ENCODE data around the gene VAV3. TPM values are rescaled to one million over a fixed set of nuclear protein-coding genes. Genes with fewer than 3 reads are reported as not detected.

Gene VAV3
- total RNA-seq, 1 donor: 0.09 TPM

DNA sequence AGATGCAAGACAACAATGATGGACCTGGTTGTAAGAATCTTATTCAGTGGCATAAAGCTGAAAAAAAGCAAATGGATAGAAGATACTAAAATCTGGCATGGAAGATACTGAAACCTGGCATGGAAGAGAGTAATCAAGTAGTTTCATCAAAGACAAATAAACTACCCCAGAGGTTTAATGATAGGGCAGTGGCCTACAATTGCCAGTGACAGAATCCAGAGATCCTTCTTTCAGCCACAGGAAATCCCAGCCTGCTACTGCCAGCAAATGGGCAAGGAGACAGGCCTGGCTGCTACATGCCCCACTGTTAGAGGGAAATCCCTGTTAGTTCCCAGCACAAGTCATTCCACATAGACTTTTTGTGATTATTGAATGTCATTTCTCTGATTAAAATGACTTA is 409.4 kb downstream of the VAV3 start:
- no peak for DNase-seq (ENCODE audit: low read depth)
- H3K4me3 ChIP-seq (ENCODE audit: low read depth, low read length): no peak overlapping the region
- TF ChIP-seq, protein P1, sequence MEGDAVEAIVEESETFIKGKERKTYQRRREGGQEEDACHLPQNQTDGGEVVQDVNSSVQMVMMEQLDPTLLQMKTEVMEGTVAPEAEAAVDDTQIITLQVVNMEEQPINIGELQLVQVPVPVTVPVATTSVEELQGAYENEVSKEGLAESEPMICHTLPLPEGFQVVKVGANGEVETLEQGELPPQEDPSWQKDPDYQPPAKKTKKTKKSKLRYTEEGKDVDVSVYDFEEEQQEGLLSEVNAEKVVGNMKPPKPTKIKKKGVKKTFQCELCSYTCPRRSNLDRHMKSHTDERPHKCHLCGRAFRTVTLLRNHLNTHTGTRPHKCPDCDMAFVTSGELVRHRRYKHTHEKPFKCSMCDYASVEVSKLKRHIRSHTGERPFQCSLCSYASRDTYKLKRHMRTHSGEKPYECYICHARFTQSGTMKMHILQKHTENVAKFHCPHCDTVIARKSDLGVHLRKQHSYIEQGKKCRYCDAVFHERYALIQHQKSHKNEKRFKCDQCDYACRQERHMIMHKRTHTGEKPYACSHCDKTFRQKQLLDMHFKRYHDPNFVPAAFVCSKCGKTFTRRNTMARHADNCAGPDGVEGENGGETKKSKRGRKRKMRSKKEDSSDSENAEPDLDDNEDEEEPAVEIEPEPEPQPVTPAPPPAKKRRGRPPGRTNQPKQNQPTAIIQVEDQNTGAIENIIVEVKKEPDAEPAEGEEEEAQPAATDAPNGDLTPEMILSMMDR (IDR thresholded peaks at IDR 0.05; ENCODE audit: insufficient read depth, low read length): no peak

- TF ChIP-seq, protein P1 (IDR thresholded peaks at IDR 0.05; ENCODE audit: insufficient read depth, low read length): no peak
- DNase-seq (ENCODE audit: low read depth): no peak
- H3K4me3 ChIP-seq (ENCODE audit: low read depth, low read length): no peak overlapping the region
Measured at GRCh38 chr1:107552781-107553180, 412.2 kb downstream of the VAV3 start.

- TF ChIP-seq, protein P1 (IDR thresholded peaks at IDR 0.05; ENCODE audit: insufficient read depth, low read length): no peak
- DNase-seq (ENCODE audit: low read depth): no peak
Measured at GRCh38 chr1:107551456-107551855, 413.5 kb downstream of the VAV3 start.

GRCh38 chr1:107550358-107550757 is 414.6 kb downstream of the VAV3 start:
- no peak overlapping the region for H3K4me3 ChIP-seq (ENCODE audit: low read depth, low read length)
- no peak for DNase-seq (ENCODE audit: low read depth)
- TF ChIP-seq, protein P1 (IDR thresholded peaks at IDR 0.05; ENCODE audit: insufficient read depth, low read length): no peak

More at GRCh38 chr1:107551456-107551855, 413.5 kb downstream of the VAV3 start:
- no peak overlapping the region for H3K4me3 ChIP-seq (ENCODE audit: low read depth, low read length)

DNA sequence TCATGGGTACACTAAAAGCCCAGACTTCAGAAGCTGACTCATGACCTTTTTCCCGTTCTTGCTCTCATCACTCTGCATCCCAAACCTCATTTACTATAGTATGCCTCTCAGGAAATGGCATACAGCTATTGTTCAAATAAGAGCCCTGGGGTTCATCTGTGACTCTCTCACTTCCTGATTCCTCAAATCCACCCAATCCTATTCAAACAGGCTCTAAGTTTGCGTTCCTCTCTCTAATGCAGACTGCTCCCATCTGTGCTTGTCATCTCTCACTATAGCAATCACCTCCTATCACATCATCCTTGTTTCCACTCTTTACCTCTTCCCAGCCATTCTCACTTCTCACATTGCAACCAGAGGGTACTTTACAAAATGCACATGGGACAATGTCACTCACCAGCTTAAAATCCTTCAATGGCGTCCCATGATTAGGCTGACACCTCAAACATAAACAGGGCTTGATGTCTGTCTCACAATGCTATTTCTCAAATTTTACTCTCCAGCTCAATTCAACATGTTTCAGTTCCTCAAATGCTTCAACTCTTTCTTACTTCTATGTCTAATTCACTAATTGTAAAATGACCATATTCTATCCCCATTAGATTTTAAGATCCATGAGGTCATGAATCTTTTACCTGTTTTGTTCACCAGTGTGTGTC is 415.7 kb downstream of the VAV3 start:
- H3K4me3 ChIP-seq (ENCODE audit: low read depth, low read length): no peak overlapping the region
- TF ChIP-seq, protein P1 (IDR thresholded peaks at IDR 0.05; ENCODE audit: insufficient read depth, low read length): no peak
- DNase-seq (ENCODE audit: low read depth): no peak

DNA sequence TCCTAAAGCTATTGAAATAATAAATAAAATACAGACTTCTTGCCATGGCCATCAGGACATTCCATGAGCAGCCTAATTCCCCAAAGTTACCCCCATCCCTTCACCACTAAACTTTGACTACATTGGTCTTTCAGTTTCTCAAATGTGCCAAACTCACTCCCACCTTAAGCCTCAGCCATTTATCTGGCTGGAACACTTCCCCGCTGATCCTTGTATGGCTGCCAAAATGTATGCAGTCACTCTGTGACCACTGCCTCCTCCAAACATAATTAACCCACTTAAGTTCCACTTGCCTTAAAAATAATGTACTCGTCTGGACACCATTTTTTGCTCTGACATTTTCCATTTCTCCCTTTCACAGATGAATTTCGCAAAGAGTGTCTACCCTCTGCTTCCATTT is 416.7 kb downstream of the VAV3 start:
- no peak for DNase-seq (ENCODE audit: low read depth)
- TF ChIP-seq, protein P1 (IDR thresholded peaks at IDR 0.05; ENCODE audit: insufficient read depth, low read length): no peak
- H3K4me3 ChIP-seq (ENCODE audit: low read depth, low read length): no peak overlapping the region
